ENCODE results near the gene UPP2. TPM values are rescaled to one million over a fixed set of nuclear protein-coding genes. Genes with fewer than 3 reads are reported as not detected.

The UPP2 gene
- total and polyA plus RNA-seq, 2 of the 13 experiments (the other 11 are each of a cell fraction or from before 2014, with no cell fraction given), result 0.07 to 0.28 TPM

- TF ChIP-seq CSRNP1 (CRISPR knock-in tag; IDR thresholded peaks at IDR 0.05) (no peak), ZNF383 (CRISPR knock-in tag; IDR thresholded peaks at IDR 0.05; ENCODE audit: borderline replicate concordance) (no peak), ZNF557 (CRISPR knock-in tag; IDR thresholded peaks at IDR 0.05) (no peak; the same call in 1 of the 2 replicates), ARNTL (CRISPR knock-in tag; IDR thresholded peaks at IDR 0.05) (peak; percentile 65), PHF5A (CRISPR knock-in tag; IDR thresholded peaks at IDR 0.05; ENCODE audit: low read depth, unreplicated experiment) (no peak), CC2D1A (CRISPR knock-in tag; IDR thresholded peaks at IDR 0.05) (no peak), FUBP1 (CRISPR knock-in tag; IDR thresholded peaks at IDR 0.05; ENCODE audit: borderline replicate concordance) (no peak), ZMAT3 (CRISPR knock-in tag; conservative IDR thresholded peaks at IDR 0.05) (no peak; the same call in none of the 2 replicates), ZNF569 (CRISPR knock-in tag; IDR thresholded peaks at IDR 0.05; ENCODE audit: borderline replicate concordance) (no peak), SMARCC2 (IDR thresholded peaks at IDR 0.05) (no peak), ZNF547 (CRISPR knock-in tag; IDR thresholded peaks at IDR 0.05) (no peak), ZNF800 (CRISPR knock-in tag; IDR thresholded peaks at IDR 0.05) (no peak), NPAS2 (CRISPR knock-in tag; IDR thresholded peaks at IDR 0.05; ENCODE audit: borderline replicate concordance) (no peak), MAFF (IDR thresholded peaks at IDR 0.05; ENCODE audit: low read depth, low read length) (no peak), STAG1 (CRISPR knock-in tag; IDR thresholded peaks at IDR 0.05) (no peak; the same call in 1 of the 2 replicates), RNF219 (CRISPR knock-in tag; IDR thresholded peaks at IDR 0.05) (no peak), SP5 (CRISPR knock-in tag; IDR thresholded peaks at IDR 0.05; ENCODE audit: borderline replicate concordance, low read depth) (peak; percentile 85), ETS1 (CRISPR knock-in tag; IDR thresholded peaks at IDR 0.05) (no peak), GATAD2A (CRISPR knock-in tag; IDR thresholded peaks at IDR 0.05) (peak; percentile 99), DMAP1 (CRISPR knock-in tag; IDR thresholded peaks at IDR 0.05) (peak; percentile 64; the same call in 1 of the 2 replicates), ASH2L (IDR thresholded peaks at IDR 0.05; ENCODE audit: insufficient read length, low read depth, low read length) (peak; percentile 97)
Observed at GRCh38 chr2:158130832-158131473, 29.3 kb downstream of the UPP2 start (continued).
